Fibroblast of the aortic adventitia (primary cell): ENCODE results near the gene FIP1L1. TPM values are rescaled to one million over a fixed set of nuclear protein-coding genes. Genes with fewer than 3 reads are reported as not detected.

ENCODE experiments used
- DNase-seq: peaks from one replicate; pipeline ENCODE4 v3.0.0-alpha.2; 2010; ENCODE audit warnings: low read depth
- H3K4me3 ChIP-seq: 2 replicates; pipeline ENCODE4 v1.5.1; 2011; ENCODE audit warnings: low read depth, mild to moderate bottlenecking, control low read depth, low read length, moderate library complexity
- CTCF ChIP-seq: IDR thresholded peaks from 2 replicates; pipeline ENCODE4 v1.5.1; 2011; ENCODE audit warnings: mild to moderate bottlenecking, low read length, control low read depth, inconsistent platforms; ENCODE audit not compliant: insufficient read depth
- total RNA-seq: library from RNA; depleted of rRNA; stranded (reverse); fragments of >200 nt; gene quantifications from 2 replicates; pipeline ENCODE4 v1.2.3, GENCODE V29; 2012; ENCODE audit warnings: low replicate concordance

The FIP1L1 gene
- total RNA-seq, 1 donor, result 115 TPM

DNA sequence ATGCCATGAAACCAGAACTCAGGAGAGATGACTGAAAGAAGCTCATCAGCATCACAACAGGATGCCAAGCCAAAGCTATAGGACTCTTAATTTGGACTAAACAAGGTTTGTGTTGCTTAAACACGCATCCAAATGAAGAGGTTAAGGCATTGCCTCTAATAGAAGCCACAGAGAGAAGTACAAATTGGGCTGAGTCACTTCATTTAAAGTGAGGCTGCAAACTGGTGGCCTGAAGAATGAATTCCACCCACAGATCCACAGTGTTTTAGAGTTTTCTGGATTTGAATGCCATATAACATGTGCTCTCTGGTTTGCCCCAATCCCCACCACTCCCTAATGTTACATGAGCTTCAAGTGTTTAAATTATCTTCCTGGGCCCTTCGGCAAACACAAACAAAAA lies 103.5 kb downstream of the FIP1L1 start:
- DNase-seq, result no peak
- no peak overlapping the region for H3K4me3 ChIP-seq
- no peak for TF ChIP-seq CTCF

GRCh38 chr4:53481586-53481985 lies 104.1 kb downstream of the FIP1L1 start:
- no peak overlapping the region for H3K4me3 ChIP-seq
- TF ChIP-seq CTCF, result no peak
- no peak for DNase-seq

GRCh38 chr4:53483250-53483649 lies 105.8 kb downstream of the FIP1L1 start:
- DNase-seq, result no peak
- no peak for TF ChIP-seq CTCF
- no peak overlapping the region for H3K4me3 ChIP-seq

DNA sequence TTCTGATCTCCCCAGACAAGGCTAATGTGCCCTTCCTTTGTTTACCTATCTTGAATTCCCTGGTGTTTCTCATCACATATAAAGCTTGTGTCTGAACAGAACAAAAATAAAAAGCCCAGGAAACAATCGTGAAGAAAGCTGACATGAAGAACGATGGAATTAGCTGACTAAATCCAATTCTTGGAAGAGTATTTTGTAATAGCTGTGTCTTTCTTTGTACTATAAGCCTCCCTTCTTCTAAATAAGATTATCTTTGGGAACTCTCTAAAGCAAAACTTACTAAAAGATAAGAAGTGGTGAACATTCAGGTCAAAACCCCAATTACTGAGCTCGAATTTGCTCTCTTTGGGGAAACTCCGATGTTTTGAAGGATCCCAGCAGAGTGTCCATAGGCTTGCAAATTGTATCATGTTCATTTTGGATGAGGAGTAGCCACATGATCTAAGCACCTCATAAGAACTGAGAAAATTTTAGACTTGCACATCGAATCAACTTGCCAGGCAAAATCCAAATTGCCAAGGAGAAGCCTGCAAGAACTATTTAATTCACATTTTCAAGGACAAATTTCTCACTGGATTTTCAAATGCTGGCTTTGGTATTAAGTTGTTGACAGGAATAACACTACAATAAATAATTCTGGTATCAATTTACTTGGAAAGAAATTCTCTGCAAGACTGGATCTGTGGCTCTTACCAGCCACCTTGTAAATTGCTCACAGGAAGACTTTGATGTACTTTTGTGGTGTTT lies 107.6 kb downstream of the FIP1L1 start:
- no peak for TF ChIP-seq CTCF
- peak; percentile 81 for DNase-seq
- H3K4me3 ChIP-seq, result no peak overlapping the region

DNA sequence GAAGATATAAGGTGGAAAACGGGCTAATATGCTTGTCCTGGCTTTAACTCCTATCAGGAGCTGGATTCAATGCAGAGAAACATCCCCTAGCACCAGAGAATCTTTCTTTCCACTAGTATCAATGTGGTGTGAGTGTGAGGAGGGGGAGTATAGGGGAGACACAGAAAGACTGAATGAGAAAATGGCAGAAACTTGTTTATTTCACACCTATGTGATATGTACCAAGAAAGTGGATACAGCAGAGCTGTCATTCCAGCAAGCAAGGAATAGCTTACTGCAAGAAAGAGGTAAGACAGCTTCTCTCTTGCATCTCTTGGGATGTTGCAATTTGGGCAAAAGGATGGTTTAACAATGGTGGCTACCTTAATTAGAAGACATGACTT lies 108.2 kb downstream of the FIP1L1 start:
- TF ChIP-seq CTCF, result no peak
- no peak overlapping the region for H3K4me3 ChIP-seq
- no peak for DNase-seq

DNA sequence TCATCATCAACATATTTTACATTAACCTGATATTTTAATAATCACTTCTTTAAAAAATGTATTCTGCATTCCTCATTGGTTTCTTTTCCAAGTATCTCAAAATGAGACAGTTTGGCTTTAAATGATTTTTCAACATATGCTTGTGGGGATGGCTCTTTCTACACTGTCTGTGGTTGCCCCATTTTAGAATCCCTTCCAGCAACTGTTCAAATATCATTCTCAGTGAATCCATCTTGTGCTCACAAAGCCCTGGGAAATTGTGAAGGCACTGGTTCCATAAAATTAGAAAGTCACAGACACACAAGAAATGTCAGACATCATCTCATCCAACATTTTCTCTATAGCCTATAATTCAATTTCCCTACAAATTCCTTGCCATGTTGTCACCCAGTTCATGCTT lies 110.3 kb downstream of the FIP1L1 start:
- no peak for TF ChIP-seq CTCF
- no peak overlapping the region for H3K4me3 ChIP-seq
- no peak for DNase-seq
